Kidney epithelial cell (primary cell): ENCODE measurements around the gene SMIM24. TPM values are rescaled to one million over a fixed set of nuclear protein-coding genes. Genes with fewer than 3 reads are reported as not detected.

Experiments
- DNase-seq: peaks from one replicate; pipeline ENCODE4 v3.0.0-alpha.2; 2010; ENCODE audit warnings: low read depth
- H3K27me3 ChIP-seq: 2 replicates; pipeline ENCODE4 v1.6.0; 2011; ENCODE audit warnings: low read length; ENCODE audit not compliant: control insufficient read depth, insufficient read depth
- H3K36me3 ChIP-seq: 2 replicates; pipeline ENCODE4 v1.5.1; 2011; ENCODE audit warnings: low read length; ENCODE audit not compliant: control insufficient read depth, insufficient read depth
- H3K4me3 ChIP-seq: 2 replicates; pipeline ENCODE4 v1.5.1; 2011; ENCODE audit warnings: low read depth, mild to moderate bottlenecking, control low read depth, low read length
- CTCF ChIP-seq: IDR thresholded peaks from 2 replicates; pipeline ENCODE4 v1.5.1; 2011; ENCODE audit warnings: mild to moderate bottlenecking, moderate library complexity, low read length, control low read depth, inconsistent platforms; ENCODE audit not compliant: insufficient read depth, poor library complexity, severe bottlenecking
- total RNA-seq: library from RNA; depleted of rRNA; stranded (reverse); fragments of >200 nt; gene quantifications from 2 replicates; pipeline ENCODE4 v1.2.3, GENCODE V29; 2015

SMIM24 gene
- total RNA-seq, 1 donor from 2014 or later, result 14.7 TPM

DNA sequence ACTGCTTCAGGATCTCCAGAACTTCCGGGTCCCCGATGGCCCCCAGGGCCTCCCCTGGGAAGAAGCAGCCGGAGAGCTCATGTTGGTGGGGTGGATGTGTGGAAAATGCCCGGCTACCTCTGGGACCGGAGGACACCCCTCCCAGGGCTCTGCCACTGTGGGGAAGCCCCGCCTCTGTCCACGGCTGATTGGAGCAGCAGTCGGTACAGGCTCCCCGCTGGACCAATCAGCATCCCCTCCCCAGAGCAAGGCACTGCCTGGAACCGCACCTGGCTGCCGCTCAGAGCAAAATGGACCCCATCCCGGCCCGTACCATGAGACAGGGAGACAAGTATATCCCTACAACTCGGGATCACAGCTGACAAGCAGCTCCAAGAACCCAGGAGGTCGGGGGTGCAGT lies 13.7 kb upstream of the SMIM24 start:
- H3K27me3 ChIP-seq, result no peaks in the 10 kb centered on the region
- no peak for DNase-seq
- H3K4me3 ChIP-seq, result no peak overlapping the region
- peaks cover 1% of the 10 kb centered on the region for H3K36me3 ChIP-seq
- no peak for TF ChIP-seq CTCF

DNA sequence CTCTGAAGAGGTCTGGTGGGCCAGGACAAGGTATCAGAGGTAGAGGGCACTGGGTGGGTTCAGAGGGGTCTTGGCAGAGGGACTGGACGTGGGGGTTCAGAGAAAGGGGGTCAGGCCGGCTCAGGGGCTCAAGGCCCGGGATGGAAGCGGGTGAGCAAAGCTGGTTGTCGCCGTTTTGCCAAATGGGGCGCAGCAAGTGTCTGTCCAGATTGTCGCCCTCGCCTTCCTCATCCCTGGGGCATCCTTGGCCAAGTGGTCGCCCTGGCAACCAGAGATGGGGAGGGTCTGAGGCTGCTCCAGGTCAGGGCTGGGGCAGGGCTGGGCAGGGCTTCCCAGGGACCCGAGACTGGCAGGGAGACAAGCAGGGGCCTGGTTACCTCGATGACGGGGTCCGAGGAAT lies 13.3 kb upstream of the SMIM24 start:
- TF ChIP-seq CTCF, result no peak
- Histone ChIP-seq H3K4me3 (no peak overlapping the region), H3K27me3 (no peaks in the 10 kb centered on the region), H3K36me3 (peaks cover 1% of the 10 kb centered on the region)
- no peak for DNase-seq

GRCh38 chr19:3492919-3493318 lies 12.6 kb upstream of the SMIM24 start:
- Histone ChIP-seq H3K27me3 (no peaks in the 10 kb centered on the region), H3K36me3 (peaks cover 1% of the 10 kb centered on the region), H3K4me3 (no peak overlapping the region)
- no peak for TF ChIP-seq CTCF
- DNase-seq, result no peak

GRCh38 chr19:3492131-3492839 lies 12.0 kb upstream of the SMIM24 start:
- H3K4me3 ChIP-seq, result no peak overlapping the region
- no peak for TF ChIP-seq CTCF
- H3K27me3 ChIP-seq, result no peaks in the 10 kb centered on the region
- peaks cover 1% of the 10 kb centered on the region for H3K36me3 ChIP-seq
- no peak for DNase-seq

GRCh38 chr19:3491396-3492119 lies 11.2 kb upstream of the SMIM24 start:
- Histone ChIP-seq H3K27me3 (no peaks in the 10 kb centered on the region), H3K4me3 (no peak overlapping the region), H3K36me3 (peaks cover 1% of the 10 kb centered on the region)
- TF ChIP-seq CTCF, result no peak
- no peak for DNase-seq
